PC-9 (cell line): Measurements from ENCODE around the gene EPHB1. TPM values are rescaled to one million over a fixed set of nuclear protein-coding genes. Genes with fewer than 3 reads are reported as not detected.

Source experiments
- BruUV-seq: library from RNA; stranded (reverse); fragments of 400-500 nt; replicated peaks from 2 replicates; lab custom pipeline; 2021; lab: Mats Ljungman, UMichigan
- CTCF ChIA-PET: fragments of 300-600 bp; sonication (Branson Sonifier 250); formaldehyde crosslinking; loops from one replicate; lab custom pipeline; 2022; ENCODE audit warnings: antibody characterized with exemption; lab: Charles Lee
- POLR2A ChIA-PET: fragments of 300-600 bp; sonication (Branson Sonifier 250); formaldehyde crosslinking; loops from one replicate; lab custom pipeline; 2022; ENCODE audit warnings: antibody characterized with exemption; ENCODE audit not compliant: unreplicated experiment; lab: Charles Lee
- DNase-seq, 2 experiments: peaks; one replicate each; pipeline versions ENCODE4 v3.0.0 to v3.0.0-alpha.2; 2015 to 2022; ENCODE audit warnings: mixed read lengths in 1 of 2
- H2AFZ ChIP-seq: fragments of 200-600 bp; sonication (generic); 2 replicates; pipeline ENCODE4 v1.8.1; 2017; ENCODE audit warnings: antibody characterized with exemption
- H3F3A ChIP-seq: fragments of 200-600 bp; sonication (generic); 2 replicates; pipeline ENCODE4 v1.8.1; 2017; ENCODE audit warnings: antibody characterized with exemption, mild to moderate bottlenecking, low read depth; ENCODE audit not compliant: insufficient read depth
- H3K27ac ChIP-seq: fragments of 200-600 bp; sonication (generic); 2 replicates; pipeline ENCODE4 v1.6.1; 2016; ENCODE audit warnings: mixed run types
- H3K27me3 ChIP-seq: fragments of 200-600 bp; sonication (generic); 2 replicates; pipeline ENCODE4 v1.6.1; 2016; ENCODE audit warnings: low read depth, mixed run types; ENCODE audit not compliant: insufficient read depth
- H3K36me3 ChIP-seq: fragments of 200-600 bp; sonication (generic); 2 replicates; pipeline ENCODE4 v1.6.1; 2016; ENCODE audit warnings: low read depth, mixed run types
- H3K4me1 ChIP-seq: fragments of 200-600 bp; sonication (generic); replicated peaks from 2 replicates; pipeline ENCODE4 v1.6.1; 2016; ENCODE audit warnings: mixed run types; ENCODE audit not compliant: insufficient read depth
- H3K4me2 ChIP-seq: fragments of 200-600 bp; sonication (generic); 2 replicates; pipeline ENCODE4 v1.6.1; 2017; ENCODE audit warnings: mixed run types
- H3K4me3 ChIP-seq: fragments of 200-600 bp; sonication (generic); 2 replicates; pipeline ENCODE4 v1.6.1; 2016; ENCODE audit warnings: mixed run types
- H3K79me2 ChIP-seq: fragments of 200-600 bp; sonication (generic); 2 replicates; pipeline ENCODE4 v1.6.1; 2017; ENCODE audit warnings: low read depth, mixed run types
- H3K9me2 ChIP-seq: fragments of 200-600 bp; sonication (generic); 2 replicates; pipeline ENCODE4 v1.8.1; 2017; ENCODE audit warnings: mild to moderate bottlenecking; ENCODE audit not compliant: insufficient read depth
- H3K9me3 ChIP-seq: fragments of 200-600 bp; sonication (generic); 2 replicates; pipeline ENCODE4 v1.8.1; 2016; ENCODE audit warnings: low read depth; ENCODE audit not compliant: insufficient read depth
- H4K20me1 ChIP-seq: fragments of 200-600 bp; sonication (generic); 2 replicates; pipeline ENCODE4 v1.8.1; 2017; ENCODE audit not compliant: insufficient read depth
- EZH2 ChIP-seq: fragments of 200-600 bp; sonication (generic); IDR thresholded peaks from 2 replicates; pipeline ENCODE4 v1.8.0; 2017; ENCODE audit warnings: antibody characterized with exemption, low read depth
- intact Hi-C: fragments of 100-400 bp; cut with micrococcal nuclease; formaldehyde crosslinking; loops from one replicate; pipeline ENCODE4 v1.10.0; 2022; ENCODE audit not compliant: unreplicated experiment
- total RNA-seq: library from RNA; stranded (reverse); gene quantifications from 2 replicates; pipeline ENCODE4 v1.2.3, GENCODE V29; 2021
- TF ChIP-seq, protein P1 (sequence below): fragments of 200-600 bp; sonication (generic); conservative IDR thresholded peaks from 2 replicates; pipeline ENCODE4 v1.6.1; 2017; ENCODE audit warnings: mixed run types, antibody characterized with exemption, mild to moderate bottlenecking, moderate library complexity

EPHB1 gene
- total RNA-seq, 1 experiment from 2014 or later = 0.15 TPM

DNA sequence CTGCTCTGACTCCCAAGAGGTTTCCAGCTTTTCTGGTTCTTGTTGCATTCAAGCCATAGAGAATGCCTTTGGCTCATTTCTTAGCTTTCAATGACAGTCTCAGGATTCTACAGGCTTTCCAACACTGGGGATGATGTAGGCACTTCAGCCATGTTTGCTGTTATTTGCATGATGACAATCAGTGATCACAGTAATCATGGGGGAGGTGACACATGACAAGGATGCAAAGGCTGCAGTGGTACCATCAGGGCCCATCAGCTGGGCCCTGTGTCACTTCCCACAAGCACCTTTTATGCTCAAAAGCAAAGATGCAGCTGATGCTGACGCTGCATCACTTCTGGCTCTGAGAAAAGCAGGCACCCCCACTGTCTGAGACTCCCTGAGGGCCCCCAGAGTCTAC lies 18.6 kb downstream of the EPHB1 start:
- H2AFZ ChIP-seq = no peak overlapping the region
- no peak overlapping the region for H3K27ac ChIP-seq
- H3K4me3 ChIP-seq = no peak overlapping the region
- H4K20me1 ChIP-seq = no peaks in the 10 kb centered on the region
- no TSS peak for BruUV-seq
- intact Hi-C loops = no loop called here
- DNase-seq = no peak
- H3K79me2 ChIP-seq = no peaks in the 10 kb centered on the region
- no peak overlapping the region for H3K4me2 ChIP-seq
- POLR2A ChIA-PET = interaction anchor here (0.6 kb wide), 1 partner anchor 1203 kb away, joined by 4 read pairs; no protein-coding TSS in a partner anchor
- TF ChIP-seq, protein P1, sequence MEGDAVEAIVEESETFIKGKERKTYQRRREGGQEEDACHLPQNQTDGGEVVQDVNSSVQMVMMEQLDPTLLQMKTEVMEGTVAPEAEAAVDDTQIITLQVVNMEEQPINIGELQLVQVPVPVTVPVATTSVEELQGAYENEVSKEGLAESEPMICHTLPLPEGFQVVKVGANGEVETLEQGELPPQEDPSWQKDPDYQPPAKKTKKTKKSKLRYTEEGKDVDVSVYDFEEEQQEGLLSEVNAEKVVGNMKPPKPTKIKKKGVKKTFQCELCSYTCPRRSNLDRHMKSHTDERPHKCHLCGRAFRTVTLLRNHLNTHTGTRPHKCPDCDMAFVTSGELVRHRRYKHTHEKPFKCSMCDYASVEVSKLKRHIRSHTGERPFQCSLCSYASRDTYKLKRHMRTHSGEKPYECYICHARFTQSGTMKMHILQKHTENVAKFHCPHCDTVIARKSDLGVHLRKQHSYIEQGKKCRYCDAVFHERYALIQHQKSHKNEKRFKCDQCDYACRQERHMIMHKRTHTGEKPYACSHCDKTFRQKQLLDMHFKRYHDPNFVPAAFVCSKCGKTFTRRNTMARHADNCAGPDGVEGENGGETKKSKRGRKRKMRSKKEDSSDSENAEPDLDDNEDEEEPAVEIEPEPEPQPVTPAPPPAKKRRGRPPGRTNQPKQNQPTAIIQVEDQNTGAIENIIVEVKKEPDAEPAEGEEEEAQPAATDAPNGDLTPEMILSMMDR = no peak
- TF ChIP-seq EZH2 = no peak
- no peaks in the 10 kb centered on the region for H3K9me2 ChIP-seq
- no peaks in the 10 kb centered on the region for H3F3A ChIP-seq
- no peaks in the 10 kb centered on the region for H3K9me3 ChIP-seq
- CTCF ChIA-PET = no interaction called here
- no peaks in the 10 kb centered on the region for H3K36me3 ChIP-seq
- no peaks in the 10 kb centered on the region for H3K4me1 ChIP-seq
- peaks cover 67% of the 10 kb centered on the region for H3K27me3 ChIP-seq

DNA sequence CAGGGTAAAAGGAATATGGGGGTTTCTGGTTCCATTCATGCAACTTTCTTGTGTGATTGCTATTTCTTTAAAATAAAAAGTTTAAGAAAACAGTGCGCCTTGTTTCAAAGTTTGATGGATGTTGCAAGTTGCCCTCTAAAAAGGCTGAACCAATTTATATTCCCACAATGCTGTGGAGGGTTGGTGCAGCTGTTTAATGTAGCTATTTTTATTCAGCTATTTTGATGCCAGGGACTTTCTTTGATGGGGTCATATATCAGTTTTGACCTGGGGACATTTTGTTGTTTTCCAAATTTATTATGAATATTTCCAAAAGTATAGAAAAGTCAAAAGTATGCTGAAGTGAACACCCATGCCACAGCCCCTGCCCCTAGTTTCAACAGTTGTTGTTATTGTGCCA lies 20.5 kb downstream of the EPHB1 start:
- no peaks in the 10 kb centered on the region for H3F3A ChIP-seq
- BruUV-seq = no TSS peak
- no peak for DNase-seq
- H3K9me3 ChIP-seq = no peaks in the 10 kb centered on the region
- H3K27ac ChIP-seq = no peak overlapping the region
- peaks cover 62% of the 10 kb centered on the region for H3K27me3 ChIP-seq
- POLR2A ChIA-PET = no interaction called here
- CTCF ChIA-PET = no interaction called here
- intact Hi-C loops = no loop called here
- no peaks in the 10 kb centered on the region for H3K79me2 ChIP-seq
- H4K20me1 ChIP-seq = no peaks in the 10 kb centered on the region
- H3K4me3 ChIP-seq = no peak overlapping the region
- H3K36me3 ChIP-seq = no peaks in the 10 kb centered on the region
- no peaks in the 10 kb centered on the region for H3K9me2 ChIP-seq
- no peaks in the 10 kb centered on the region for H3K4me1 ChIP-seq
- no peak for TF ChIP-seq EZH2
- TF ChIP-seq, protein P1 = no peak
- H3K4me2 ChIP-seq = no peak overlapping the region
- H2AFZ ChIP-seq = no peak overlapping the region

DNA sequence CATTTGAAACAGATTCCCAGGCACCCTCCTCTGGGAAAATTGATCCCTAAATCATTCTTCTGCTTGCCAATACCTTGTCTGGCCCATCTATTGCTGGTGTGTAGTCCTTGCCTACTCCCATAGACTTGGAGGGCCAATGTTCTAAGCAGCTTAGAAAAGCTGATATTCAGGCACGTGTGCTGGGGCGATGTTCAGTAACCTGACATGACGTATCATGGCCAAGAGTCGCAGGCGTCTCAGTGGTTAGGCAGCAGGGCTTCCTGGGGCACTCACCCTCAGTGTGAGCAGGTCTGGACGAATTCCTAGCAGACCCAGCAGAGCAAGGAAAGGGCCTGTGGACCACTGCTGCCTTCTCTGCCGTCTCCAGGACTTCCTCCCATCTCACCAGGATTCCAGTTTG lies 21.6 kb downstream of the EPHB1 start:
- no peaks in the 10 kb centered on the region for H3K36me3 ChIP-seq
- DNase-seq = no peak
- H3K9me3 ChIP-seq = no peaks in the 10 kb centered on the region
- ChIA-PET CTCF (no interaction called here), POLR2A (no interaction called here)
- TF ChIP-seq, protein P1 = no peak
- no peak for TF ChIP-seq EZH2
- H3K4me1 ChIP-seq = no peaks in the 10 kb centered on the region
- H3K4me3 ChIP-seq = no peak overlapping the region
- H3K27ac ChIP-seq = no peak overlapping the region
- H3K27me3 ChIP-seq = peaks cover 52% of the 10 kb centered on the region
- H2AFZ ChIP-seq = no peak overlapping the region
- H3F3A ChIP-seq = no peaks in the 10 kb centered on the region
- intact Hi-C loops = no loop called here
- no peaks in the 10 kb centered on the region for H4K20me1 ChIP-seq
- no peaks in the 10 kb centered on the region for H3K79me2 ChIP-seq
- H3K9me2 ChIP-seq = no peaks in the 10 kb centered on the region
- BruUV-seq = no TSS peak
- no peak overlapping the region for H3K4me2 ChIP-seq
